ENCODE results near the gene REC114.

The REC114 gene

DNA sequence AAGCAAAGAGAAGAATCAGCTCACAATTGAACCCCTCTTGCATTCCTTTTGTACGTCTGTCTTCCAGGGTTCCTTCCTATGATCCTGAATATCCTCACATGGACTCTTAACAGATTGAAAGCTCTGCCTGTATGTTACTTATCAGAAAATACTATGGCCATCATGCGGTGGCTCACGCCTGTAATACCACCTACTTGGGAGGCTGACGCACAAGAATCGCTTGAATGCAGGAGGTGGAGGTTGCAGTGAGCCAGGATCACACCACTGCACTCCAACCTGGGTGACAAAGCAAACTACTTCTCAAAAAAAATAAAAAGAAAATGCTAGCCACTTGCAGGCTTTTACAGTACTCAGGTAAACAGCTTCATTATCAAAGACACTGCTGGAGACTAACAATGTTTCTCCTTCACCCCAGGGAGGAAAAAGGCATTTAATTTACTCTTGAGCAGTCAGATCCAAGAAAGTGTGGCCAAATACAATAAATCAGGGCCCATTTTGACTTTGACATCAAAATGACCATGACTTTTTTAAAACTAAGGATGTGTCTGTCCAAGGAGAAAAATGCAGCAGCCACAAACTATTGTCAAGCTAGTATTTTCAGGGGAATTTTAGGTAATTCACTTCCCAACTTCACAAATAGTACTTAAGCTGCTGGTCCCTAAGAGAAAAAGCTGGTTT lies 162.9 kb downstream of the REC114 start:
- DNase-seq (ENCODE audit: low read depth), result no peak
- H3K4me3 ChIP-seq (ENCODE audit: low read depth, low read length), result no peak overlapping the region
- TF ChIP-seq, protein P1, sequence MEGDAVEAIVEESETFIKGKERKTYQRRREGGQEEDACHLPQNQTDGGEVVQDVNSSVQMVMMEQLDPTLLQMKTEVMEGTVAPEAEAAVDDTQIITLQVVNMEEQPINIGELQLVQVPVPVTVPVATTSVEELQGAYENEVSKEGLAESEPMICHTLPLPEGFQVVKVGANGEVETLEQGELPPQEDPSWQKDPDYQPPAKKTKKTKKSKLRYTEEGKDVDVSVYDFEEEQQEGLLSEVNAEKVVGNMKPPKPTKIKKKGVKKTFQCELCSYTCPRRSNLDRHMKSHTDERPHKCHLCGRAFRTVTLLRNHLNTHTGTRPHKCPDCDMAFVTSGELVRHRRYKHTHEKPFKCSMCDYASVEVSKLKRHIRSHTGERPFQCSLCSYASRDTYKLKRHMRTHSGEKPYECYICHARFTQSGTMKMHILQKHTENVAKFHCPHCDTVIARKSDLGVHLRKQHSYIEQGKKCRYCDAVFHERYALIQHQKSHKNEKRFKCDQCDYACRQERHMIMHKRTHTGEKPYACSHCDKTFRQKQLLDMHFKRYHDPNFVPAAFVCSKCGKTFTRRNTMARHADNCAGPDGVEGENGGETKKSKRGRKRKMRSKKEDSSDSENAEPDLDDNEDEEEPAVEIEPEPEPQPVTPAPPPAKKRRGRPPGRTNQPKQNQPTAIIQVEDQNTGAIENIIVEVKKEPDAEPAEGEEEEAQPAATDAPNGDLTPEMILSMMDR (IDR thresholded peaks at IDR 0.05; ENCODE audit: control insufficient read depth, extremely low read depth, insufficient read depth), result no peak

DNA sequence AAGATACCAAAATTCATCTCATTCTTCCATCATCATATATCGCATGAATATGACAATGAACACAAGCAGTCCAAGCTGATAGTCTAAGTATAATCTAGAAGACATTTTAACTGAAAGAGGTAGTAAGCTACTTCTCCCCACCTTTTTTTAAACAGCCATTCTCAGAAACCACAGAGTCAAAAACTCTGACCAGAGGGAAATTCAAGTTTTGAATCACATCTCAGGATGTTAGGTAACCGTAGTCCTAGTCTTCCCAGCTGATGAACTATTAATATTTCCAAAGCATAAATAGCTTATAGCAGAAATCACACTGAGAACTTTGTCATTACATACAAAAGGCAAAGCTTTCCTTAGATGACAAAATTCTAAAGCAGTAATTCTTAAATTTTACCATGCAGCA lies 164.4 kb downstream of the REC114 start:
- TF ChIP-seq, protein P1 (IDR thresholded peaks at IDR 0.05; ENCODE audit: control insufficient read depth, extremely low read depth, insufficient read depth), result no peak
- DNase-seq (ENCODE audit: low read depth), result no peak
- no peak overlapping the region for H3K4me3 ChIP-seq (ENCODE audit: low read depth, low read length)

DNA sequence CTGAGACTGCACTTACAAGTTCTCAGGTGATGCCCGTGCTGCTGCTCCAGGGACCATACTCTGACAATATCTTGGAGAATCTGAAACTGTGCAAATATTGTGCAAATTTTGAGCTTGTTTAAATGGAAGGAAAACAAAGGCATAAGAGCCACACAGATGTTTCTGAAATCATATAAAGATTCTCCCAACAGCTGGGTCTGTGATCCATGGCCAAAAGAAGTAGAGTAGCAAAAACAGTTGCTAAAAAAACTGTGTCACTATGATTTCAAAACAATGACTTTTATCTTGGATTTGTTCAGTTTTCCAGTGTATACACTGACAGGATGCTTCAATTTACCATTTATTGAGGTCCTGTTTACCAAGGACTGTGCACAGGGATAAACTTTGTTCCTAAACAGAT lies 164.9 kb downstream of the REC114 start:
- no peak overlapping the region for H3K4me3 ChIP-seq (ENCODE audit: low read depth, low read length)
- TF ChIP-seq, protein P1 (IDR thresholded peaks at IDR 0.05; ENCODE audit: control insufficient read depth, extremely low read depth, insufficient read depth), result no peak
- no peak for DNase-seq (ENCODE audit: low read depth)

DNA sequence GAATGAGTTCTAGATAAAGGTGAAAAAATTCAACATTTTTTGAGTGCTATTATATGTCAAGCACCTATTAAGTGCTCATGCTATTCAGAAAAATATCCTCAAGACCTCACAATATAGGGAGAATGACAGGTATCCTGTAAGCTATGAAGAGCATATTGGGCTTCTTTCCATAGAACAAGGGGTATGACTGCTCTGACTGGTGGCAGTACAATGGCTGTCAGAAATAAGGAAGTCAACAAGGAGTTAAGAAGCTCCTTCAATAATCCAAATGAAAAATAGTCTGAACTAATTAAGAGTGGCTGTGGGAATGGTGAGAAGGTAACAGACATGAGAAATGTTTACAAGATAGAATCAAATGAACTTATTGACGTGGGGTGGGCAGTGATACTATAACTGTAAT lies 165.5 kb downstream of the REC114 start:
- TF ChIP-seq, protein P1 (IDR thresholded peaks at IDR 0.05; ENCODE audit: control insufficient read depth, extremely low read depth, insufficient read depth), result no peak
- no peak for DNase-seq (ENCODE audit: low read depth)
- H3K4me3 ChIP-seq (ENCODE audit: low read depth, low read length), result no peak overlapping the region

DNA sequence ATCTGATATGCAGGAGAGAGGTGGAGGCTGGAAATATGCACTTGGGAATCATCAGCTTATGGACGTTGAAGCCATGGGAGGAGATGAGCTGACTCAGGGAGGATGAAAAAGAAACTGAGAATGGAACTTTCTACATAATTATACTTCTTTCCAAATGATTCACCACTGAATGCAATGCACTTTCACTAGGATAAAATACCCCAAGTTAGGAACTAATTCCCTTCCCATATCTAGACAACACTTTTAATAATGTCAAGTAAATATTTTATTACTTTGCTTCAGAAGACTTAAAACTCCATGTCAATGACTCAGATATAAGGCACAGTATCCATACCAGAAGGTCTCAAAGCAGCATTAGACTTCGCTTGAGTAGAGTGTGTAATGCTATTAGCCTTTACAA lies 166.0 kb downstream of the REC114 start:
- TF ChIP-seq, protein P1 (IDR thresholded peaks at IDR 0.05; ENCODE audit: control insufficient read depth, extremely low read depth, insufficient read depth), result no peak
- DNase-seq (ENCODE audit: low read depth), result no peak
- no peak overlapping the region for H3K4me3 ChIP-seq (ENCODE audit: low read depth, low read length)
